Activated CD4-positive, alpha-beta T cell treated with anti-CD3 and anti-CD28 coated beads, Interleukin-2, amount 50 U/mL, for 1 hour (primary cell): ENCODE measurements around the gene EGLN3.

Experiments used
- DNase-seq: peaks from one replicate; pipeline ENCODE4 v3.0.0-alpha.2; 2020

The EGLN3 gene

GRCh38 chr14:33962016-33962415 is 11.1 kb upstream of the EGLN3 start:
- DNase-seq, result no peak

GRCh38 chr14:33959692-33960151 is 8.8 kb upstream of the EGLN3 start:
- no peak for DNase-seq

- DNase-seq, result no peak
These were observed 7.8 kb upstream of the EGLN3 start for GRCh38 chr14:33958605-33959226.

GRCh38 chr14:33957993-33958392 is 7.1 kb upstream of the EGLN3 start:
- DNase-seq, result no peak

GRCh38 chr14:33957299-33957698 is 6.4 kb upstream of the EGLN3 start:
- DNase-seq, result no peak

- no peak for DNase-seq
These were observed 5.8 kb upstream of the EGLN3 start for GRCh38 chr14:33956640-33957039.

- DNase-seq, result no peak
These were observed 3.2 kb upstream of the EGLN3 start for GRCh38 chr14:33954016-33954598.

- DNase-seq, result no peak
These were observed 1.7 kb upstream of the EGLN3 start for GRCh38 chr14:33952541-33952940.

- no peak for DNase-seq
These were observed 438 bp upstream of the EGLN3 start for GRCh38 chr14:33951183-33951840.

- no peak for DNase-seq
These were observed 1.4 kb downstream of the EGLN3 start for GRCh38 chr14:33949411-33949893.

- no peak for DNase-seq
These were observed 1.9 kb downstream of the EGLN3 start for GRCh38 chr14:33948869-33949408.

GRCh38 chr14:33948145-33948868 is 2.6 kb downstream of the EGLN3 start:
- no peak for DNase-seq

GRCh38 chr14:33946679-33947476 is 4.0 kb downstream of the EGLN3 start:
- no peak for DNase-seq

GRCh38 chr14:33945210-33946088 is 5.4 kb downstream of the EGLN3 start:
- no peak for DNase-seq

GRCh38 chr14:33943096-33943883 is 7.6 kb downstream of the EGLN3 start:
- no peak for DNase-seq

- DNase-seq, result no peak
These were observed 9.2 kb downstream of the EGLN3 start for GRCh38 chr14:33941718-33942117.

GRCh38 chr14:33940561-33941011 is 10.3 kb downstream of the EGLN3 start:
- no peak for DNase-seq

GRCh38 chr14:33938131-33938949 is 12.5 kb downstream of the EGLN3 start:
- no peak for DNase-seq

GRCh38 chr14:33936391-33936790 is 14.5 kb downstream of the EGLN3 start:
- DNase-seq, result no peak
